ENCODE measurements around the gene OSBPL7. TPM values are rescaled to one million over a fixed set of nuclear protein-coding genes. Genes with fewer than 3 reads are reported as not detected.

OSBPL7 gene
- total RNA-seq, 1 donor from 2014 or later: 5.6 TPM

DNA sequence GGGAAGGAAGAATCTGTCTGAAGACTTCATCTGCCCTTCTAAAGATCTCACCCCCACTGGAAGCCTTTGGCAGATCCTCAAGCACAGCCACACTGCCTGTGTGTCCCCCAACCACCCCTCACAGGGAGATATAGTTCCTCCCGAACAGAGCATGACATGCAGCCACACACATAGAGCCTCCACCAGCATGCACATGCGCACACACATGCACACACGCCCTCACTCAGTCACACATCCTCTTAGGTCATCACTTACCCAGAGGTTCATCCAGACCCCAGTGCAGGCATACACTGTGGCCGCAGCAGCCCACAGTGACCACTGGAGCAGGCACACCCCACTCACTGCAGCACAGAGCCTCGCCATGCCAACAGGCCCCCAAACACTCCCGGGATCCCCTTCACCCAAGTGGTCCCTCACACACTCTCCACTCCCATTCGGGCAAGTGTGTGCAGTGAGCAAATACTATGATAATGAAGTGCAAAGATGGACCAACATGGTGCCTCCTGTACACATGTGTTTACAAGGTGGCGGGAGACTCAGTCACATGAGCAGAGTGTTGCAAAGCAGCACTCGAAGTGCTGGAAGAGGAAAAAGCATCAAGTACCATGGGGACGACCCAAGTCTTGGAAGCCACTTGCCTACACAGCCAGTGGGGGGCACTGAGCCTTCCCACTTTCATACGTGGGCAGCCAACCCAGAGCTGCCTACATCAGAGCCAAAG lies 46.4 kb upstream of the OSBPL7 start:
- H3K36me3 ChIP-seq: no peaks in the 10 kb centered on the region
- H3K4me3 ChIP-seq: no peak overlapping the region
- no peaks in the 10 kb centered on the region for H3K27me3 ChIP-seq
- H3K4me1 ChIP-seq: peaks cover 11% of the 10 kb centered on the region
- no peak for TF ChIP-seq POLR2AphosphoS5 (IDR thresholded peaks at IDR 0.05; ENCODE audit: insufficient read depth in 1 of 2, low read depth in 1 of 2)
- no peak for TF ChIP-seq CTCF (IDR thresholded peaks at IDR 0.05)
- TF ChIP-seq POLR2A (IDR thresholded peaks at IDR 0.05): no peak
- DNase-seq (ENCODE audit: extremely low spot score in 2 of 2): no peak
- no peaks in the 10 kb centered on the region for H3K9me3 ChIP-seq
- intact Hi-C loops (cut with DNase I): no loop called here
- no peak overlapping the region for H3K27ac ChIP-seq

DNA sequence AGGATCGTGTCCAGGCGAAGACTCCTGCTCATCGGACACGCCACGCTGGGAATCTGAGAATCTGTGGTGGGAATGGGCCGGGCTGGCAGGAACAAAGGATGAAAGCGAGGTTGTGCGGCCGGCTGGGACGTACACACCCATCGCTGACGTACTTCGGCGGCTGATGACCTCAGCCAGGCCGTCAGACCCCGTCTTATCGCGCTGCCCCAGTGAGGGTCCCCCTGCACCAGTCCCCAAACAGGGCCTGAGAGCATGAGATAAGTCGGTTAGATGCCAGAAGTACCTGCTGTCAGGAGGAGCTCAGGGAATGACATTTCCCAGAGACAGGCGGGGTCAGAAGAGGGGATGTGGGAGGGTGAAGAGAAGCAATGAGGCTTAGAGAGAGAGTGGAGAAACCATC lies 45.3 kb upstream of the OSBPL7 start:
- H3K4me1 ChIP-seq: peaks cover 5% of the 10 kb centered on the region
- intact Hi-C loops (cut with DNase I): no loop called here
- no peaks in the 10 kb centered on the region for H3K9me3 ChIP-seq
- H3K27ac ChIP-seq: no peak overlapping the region
- no peaks in the 10 kb centered on the region for H3K27me3 ChIP-seq
- H3K4me3 ChIP-seq: no peak overlapping the region
- no peak for TF ChIP-seq POLR2A (IDR thresholded peaks at IDR 0.05)
- TF ChIP-seq CTCF (IDR thresholded peaks at IDR 0.05): no peak
- no peak for TF ChIP-seq POLR2AphosphoS5 (IDR thresholded peaks at IDR 0.05; ENCODE audit: insufficient read depth in 1 of 2, low read depth in 1 of 2)
- no peak for DNase-seq (ENCODE audit: extremely low spot score in 2 of 2)
- H3K36me3 ChIP-seq: no peaks in the 10 kb centered on the region

GRCh38 chr17:47864791-47865216 lies 43.2 kb upstream of the OSBPL7 start:
- no peak overlapping the region for H3K27ac ChIP-seq
- intact Hi-C loops (cut with DNase I): no loop called here
- no peak overlapping the region for H3K4me3 ChIP-seq
- DNase-seq (ENCODE audit: extremely low spot score in 2 of 2): no peak
- H3K4me1 ChIP-seq: peaks cover 5% of the 10 kb centered on the region
- H3K27me3 ChIP-seq: no peaks in the 10 kb centered on the region
- no peaks in the 10 kb centered on the region for H3K36me3 ChIP-seq
- H3K9me3 ChIP-seq: no peaks in the 10 kb centered on the region
- TF ChIP-seq CTCF (IDR thresholded peaks at IDR 0.05) (no peak), POLR2A (IDR thresholded peaks at IDR 0.05) (no peak), POLR2AphosphoS5 (IDR thresholded peaks at IDR 0.05; ENCODE audit: insufficient read depth in 1 of 2, low read depth in 1 of 2) (no peak)

- no peak for TF ChIP-seq CTCF (IDR thresholded peaks at IDR 0.05)
- no peak for TF ChIP-seq POLR2A (IDR thresholded peaks at IDR 0.05)
- TF ChIP-seq POLR2AphosphoS5 (IDR thresholded peaks at IDR 0.05; ENCODE audit: insufficient read depth in 1 of 2, low read depth in 1 of 2): no peak
- Histone ChIP-seq H3K9me3 (no peaks in the 10 kb centered on the region), H3K36me3 (no peaks in the 10 kb centered on the region), H3K4me1 (peaks cover 5% of the 10 kb centered on the region), H3K27ac (no peak overlapping the region), H3K4me3 (no peak overlapping the region), H3K27me3 (no peaks in the 10 kb centered on the region)
- intact Hi-C loops (cut with DNase I): no loop called here
- DNase-seq (ENCODE audit: extremely low spot score in 2 of 2): no peak
These were observed 41.2 kb upstream of the OSBPL7 start for GRCh38 chr17:47862621-47863440.

DNA sequence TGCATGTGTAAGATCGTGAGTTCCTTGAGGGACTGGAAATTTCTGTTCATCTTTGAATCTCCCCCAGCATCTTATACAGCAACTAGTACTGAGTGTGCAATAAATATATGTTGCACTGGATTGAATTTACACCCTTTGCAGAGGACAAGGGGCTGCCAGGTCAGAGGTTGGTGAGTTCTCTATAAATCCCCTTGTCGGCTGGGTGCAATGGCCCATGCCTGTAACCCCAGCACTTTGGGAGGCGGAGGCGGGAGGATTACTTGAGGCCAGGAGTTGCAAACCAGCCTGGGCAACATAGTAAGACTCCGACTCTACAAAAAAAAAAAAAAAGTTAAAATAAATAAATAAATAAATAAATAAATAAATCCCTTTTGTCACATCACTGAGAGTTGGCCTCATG lies 38.8 kb upstream of the OSBPL7 start:
- no peak overlapping the region for H3K27ac ChIP-seq
- no peaks in the 10 kb centered on the region for H3K9me3 ChIP-seq
- H3K4me3 ChIP-seq: no peak overlapping the region
- H3K4me1 ChIP-seq: peaks cover 5% of the 10 kb centered on the region
- no peaks in the 10 kb centered on the region for H3K36me3 ChIP-seq
- TF ChIP-seq POLR2A (IDR thresholded peaks at IDR 0.05): no peak
- TF ChIP-seq CTCF (IDR thresholded peaks at IDR 0.05): no peak
- no peak for TF ChIP-seq POLR2AphosphoS5 (IDR thresholded peaks at IDR 0.05; ENCODE audit: insufficient read depth in 1 of 2, low read depth in 1 of 2)
- DNase-seq (ENCODE audit: extremely low spot score in 2 of 2): no peak
- no peaks in the 10 kb centered on the region for H3K27me3 ChIP-seq
- intact Hi-C loops (cut with DNase I): no loop called here
